Activated naive CD8-positive, alpha-beta T cell treated with anti-CD3 and anti-CD28 coated beads for 36 hours (primary cell): ENCODE measurements around the gene STIMATE. TPM values are rescaled to one million over a fixed set of nuclear protein-coding genes. Genes with fewer than 3 reads are reported as not detected.

Experiments used
- DNase-seq: peaks from one replicate; pipeline ENCODE4 v3.0.0; 2021
- H3K27ac Mint-ChIP-seq: one replicate; pipeline ENCODE4 v1.8.0; 2022; ENCODE audit warnings: mild to moderate bottlenecking, moderate library complexity, mixed read lengths
- H3K27me3 Mint-ChIP-seq: one replicate; pipeline ENCODE4 v1.8.0; 2022; ENCODE audit warnings: mild to moderate bottlenecking, mixed read lengths
- H3K36me3 Mint-ChIP-seq: one replicate; pipeline ENCODE4 v1.8.0; 2021; ENCODE audit warnings: mild to moderate bottlenecking, mixed read lengths
- H3K4me1 Mint-ChIP-seq: one replicate; pipeline ENCODE4 v1.8.0; 2021; ENCODE audit warnings: mixed read lengths
- H3K4me3 Mint-ChIP-seq: one replicate; pipeline ENCODE4 v1.8.0; 2022; ENCODE audit warnings: mild to moderate bottlenecking, moderate library complexity, mixed read lengths
- H3K9me3 Mint-ChIP-seq: one replicate; pipeline ENCODE4 v1.8.0; 2022; ENCODE audit warnings: mixed read lengths
- total RNA-seq, 2 experiments: library from RNA; stranded (reverse); gene quantifications; one replicate each; pipeline ENCODE4 v1.2.3, GENCODE V29; 2021

STIMATE gene
- total RNA-seq, 2 experiments from 2014 or later: 23.6 to 30.0 TPM

- H3K4me1 Mint-ChIP-seq: no peaks in the 10 kb centered on the region
- no peak overlapping the region for H3K4me3 Mint-ChIP-seq
- H3K27ac Mint-ChIP-seq: no peak overlapping the region
- H3K36me3 Mint-ChIP-seq: peaks cover 24% of the 10 kb centered on the region
- DNase-seq: no peak
- H3K27me3 Mint-ChIP-seq: no peaks in the 10 kb centered on the region
- H3K9me3 Mint-ChIP-seq: peaks cover 10% of the 10 kb centered on the region
Observed at GRCh38 chr3:52860424-52860768, 37.0 kb downstream of the STIMATE start.

DNA sequence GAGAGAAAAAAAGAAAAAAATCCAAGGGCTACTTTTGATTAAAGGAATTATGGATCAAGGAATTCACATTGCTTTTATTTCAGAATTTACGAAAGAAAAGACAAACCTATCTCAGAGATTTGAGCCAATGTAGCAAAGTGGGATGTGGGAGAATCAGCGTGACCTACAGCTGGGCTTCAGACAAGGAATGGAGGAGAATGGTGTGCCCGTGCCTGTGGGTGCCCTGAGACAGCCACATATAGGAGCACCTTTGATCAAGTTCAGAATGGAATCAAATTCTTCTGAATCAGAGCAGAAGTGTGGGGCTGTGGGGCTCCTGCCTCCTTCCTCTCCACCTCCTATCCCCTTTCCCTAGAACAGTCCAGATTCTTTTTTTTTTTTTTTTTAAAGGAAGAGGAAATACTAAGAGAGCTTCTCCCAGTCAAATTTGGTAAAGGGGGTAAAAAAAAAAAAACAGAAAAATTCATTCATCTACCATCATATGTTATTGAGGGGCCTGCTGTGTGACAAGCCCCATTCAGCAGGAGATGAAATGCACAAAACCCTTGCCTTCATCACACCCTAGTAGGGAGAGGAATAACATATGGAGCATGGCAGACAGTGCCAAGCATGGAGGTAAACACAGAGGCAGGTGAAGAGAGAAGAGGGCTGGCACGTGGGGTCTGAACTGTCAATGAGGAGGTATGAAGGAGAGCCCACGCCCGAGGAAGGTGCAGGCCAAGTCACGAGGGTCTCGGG is 37.5 kb downstream of the STIMATE start:
- Mint-ChIP-seq H3K4me1 (no peaks in the 10 kb centered on the region), H3K4me3 (no peak overlapping the region), H3K27me3 (no peaks in the 10 kb centered on the region), H3K36me3 (peaks cover 19% of the 10 kb centered on the region), H3K9me3 (peaks cover 6% of the 10 kb centered on the region), H3K27ac (no peak overlapping the region)
- DNase-seq: no peak

- DNase-seq: no peak
- Mint-ChIP-seq H3K4me3 (no peak overlapping the region), H3K27me3 (no peaks in the 10 kb centered on the region), H3K27ac (no peak overlapping the region), H3K4me1 (no peaks in the 10 kb centered on the region), H3K9me3 (no peaks in the 10 kb centered on the region), H3K36me3 (peaks cover 4% of the 10 kb centered on the region)
Observed at GRCh38 chr3:52857864-52858263, 39.5 kb downstream of the STIMATE start.

DNA sequence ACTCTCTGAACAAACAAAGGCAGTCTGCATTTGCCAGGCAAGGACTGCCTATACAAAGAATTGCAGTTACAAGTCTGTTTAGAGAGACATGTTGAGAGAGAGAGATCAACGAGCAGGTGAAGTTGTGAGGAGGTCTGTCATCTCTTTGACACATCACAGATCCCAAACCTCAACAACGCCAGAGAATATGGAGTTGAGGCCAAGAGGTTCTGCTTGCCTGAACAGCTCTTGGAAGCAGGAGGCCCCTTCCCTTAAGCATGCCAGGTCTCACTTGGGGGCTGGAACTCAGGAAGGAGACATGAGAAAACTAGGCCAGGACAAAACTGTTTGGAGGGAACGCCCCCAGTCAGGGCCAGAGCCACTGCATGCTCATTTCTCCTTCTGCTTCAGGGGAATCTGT is 40.2 kb downstream of the STIMATE start:
- no peaks in the 10 kb centered on the region for H3K27me3 Mint-ChIP-seq
- no peak overlapping the region for H3K27ac Mint-ChIP-seq
- H3K4me3 Mint-ChIP-seq: no peak overlapping the region
- H3K4me1 Mint-ChIP-seq: no peaks in the 10 kb centered on the region
- no peak for DNase-seq
- H3K9me3 Mint-ChIP-seq: no peaks in the 10 kb centered on the region
- H3K36me3 Mint-ChIP-seq: peaks cover 2% of the 10 kb centered on the region

DNA sequence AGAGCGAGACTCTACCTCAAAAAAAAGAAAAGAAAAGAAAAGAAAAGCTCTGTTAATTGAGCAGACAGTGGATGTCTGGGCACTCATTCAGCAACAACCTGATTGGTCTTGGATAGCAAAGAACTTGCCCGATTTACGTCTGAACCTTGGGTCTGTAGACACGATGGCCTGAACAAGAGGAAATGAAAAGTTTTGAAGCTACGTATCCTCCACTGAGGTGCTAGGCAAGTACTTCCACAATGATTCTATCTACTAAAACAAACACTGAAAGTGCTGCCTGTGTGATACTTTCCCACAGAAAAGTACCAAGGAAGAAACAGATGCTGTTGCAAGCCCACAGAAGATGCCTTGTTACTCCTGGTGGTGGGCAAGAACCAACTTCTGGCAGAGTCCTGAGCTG is 40.7 kb downstream of the STIMATE start:
- no peak for DNase-seq
- no peaks in the 10 kb centered on the region for H3K9me3 Mint-ChIP-seq
- H3K27me3 Mint-ChIP-seq: no peaks in the 10 kb centered on the region
- H3K36me3 Mint-ChIP-seq: peaks cover 4% of the 10 kb centered on the region
- no peaks in the 10 kb centered on the region for H3K4me1 Mint-ChIP-seq
- no peak overlapping the region for H3K27ac Mint-ChIP-seq
- H3K4me3 Mint-ChIP-seq: no peak overlapping the region

GRCh38 chr3:52854013-52854412 is 43.3 kb downstream of the STIMATE start:
- no peaks in the 10 kb centered on the region for H3K9me3 Mint-ChIP-seq
- no peaks in the 10 kb centered on the region for H3K27me3 Mint-ChIP-seq
- H3K36me3 Mint-ChIP-seq: peaks cover 5% of the 10 kb centered on the region
- H3K4me3 Mint-ChIP-seq: no peak overlapping the region
- DNase-seq: no peak
- H3K27ac Mint-ChIP-seq: no peak overlapping the region
- H3K4me1 Mint-ChIP-seq: no peaks in the 10 kb centered on the region

DNA sequence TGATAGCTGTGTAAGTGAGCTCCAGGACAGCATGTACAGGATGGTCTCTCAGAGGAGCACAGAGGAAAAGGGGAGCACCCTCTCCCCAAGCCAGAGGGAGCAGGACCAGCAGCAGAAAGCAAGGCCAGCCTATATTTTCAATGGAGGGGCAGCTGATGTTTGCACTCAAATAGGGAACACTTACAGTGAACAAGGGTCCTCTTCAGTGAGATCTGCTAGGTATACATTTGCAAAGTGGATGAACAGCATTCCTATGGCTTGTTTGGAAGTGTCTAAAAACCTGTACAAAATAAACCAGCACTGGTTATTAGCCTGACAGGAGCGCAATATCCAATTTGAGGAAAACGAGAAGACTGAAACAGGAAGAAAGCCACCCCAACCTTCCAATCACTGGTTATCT is 44.9 kb downstream of the STIMATE start:
- DNase-seq: no peak
- Mint-ChIP-seq H3K4me1 (no peaks in the 10 kb centered on the region), H3K4me3 (no peak overlapping the region), H3K27ac (no peak overlapping the region), H3K36me3 (peaks cover 3% of the 10 kb centered on the region), H3K27me3 (no peaks in the 10 kb centered on the region), H3K9me3 (no peaks in the 10 kb centered on the region)

DNA sequence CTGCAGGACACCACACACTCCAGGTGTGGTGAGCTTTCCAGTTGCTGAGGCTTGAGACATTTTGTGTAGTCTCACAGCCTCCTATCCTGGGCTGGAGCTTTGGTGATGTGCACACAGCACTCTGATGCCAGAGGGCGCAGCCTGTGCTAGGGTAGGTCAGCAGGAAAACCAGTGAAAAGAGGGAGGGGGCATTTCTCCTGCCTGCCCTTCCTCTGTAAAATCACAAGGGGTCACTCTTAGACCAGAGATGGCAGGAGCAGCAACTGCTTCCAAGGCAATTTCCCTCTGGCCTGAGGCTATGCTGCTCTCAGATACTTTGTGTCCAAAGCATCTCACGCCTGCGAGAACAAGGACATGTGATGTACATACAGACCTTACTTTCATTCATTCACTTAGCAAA is 46.0 kb downstream of the STIMATE start:
- Mint-ChIP-seq H3K36me3 (peaks cover 3% of the 10 kb centered on the region), H3K27me3 (no peaks in the 10 kb centered on the region), H3K4me1 (no peaks in the 10 kb centered on the region), H3K27ac (no peak overlapping the region), H3K9me3 (no peaks in the 10 kb centered on the region), H3K4me3 (no peak overlapping the region)
- no peak for DNase-seq

GRCh38 chr3:52849656-52850055 is 47.7 kb downstream of the STIMATE start:
- no peak overlapping the region for H3K4me3 Mint-ChIP-seq
- no peak overlapping the region for H3K27ac Mint-ChIP-seq
- no peaks in the 10 kb centered on the region for H3K27me3 Mint-ChIP-seq
- H3K36me3 Mint-ChIP-seq: peaks cover 3% of the 10 kb centered on the region
- H3K4me1 Mint-ChIP-seq: no peaks in the 10 kb centered on the region
- DNase-seq: no peak
- no peaks in the 10 kb centered on the region for H3K9me3 Mint-ChIP-seq

GRCh38 chr3:52848617-52849016 is 48.7 kb downstream of the STIMATE start:
- Mint-ChIP-seq H3K36me3 (peaks cover 3% of the 10 kb centered on the region), H3K4me1 (no peaks in the 10 kb centered on the region), H3K4me3 (no peak overlapping the region), H3K27ac (no peak overlapping the region), H3K9me3 (no peaks in the 10 kb centered on the region), H3K27me3 (no peaks in the 10 kb centered on the region)
- no peak for DNase-seq

- no peaks in the 10 kb centered on the region for H3K27me3 Mint-ChIP-seq
- peaks cover 3% of the 10 kb centered on the region for H3K36me3 Mint-ChIP-seq
- no peak overlapping the region for H3K27ac Mint-ChIP-seq
- no peak overlapping the region for H3K4me3 Mint-ChIP-seq
- no peak for DNase-seq
- no peaks in the 10 kb centered on the region for H3K4me1 Mint-ChIP-seq
- no peaks in the 10 kb centered on the region for H3K9me3 Mint-ChIP-seq
Observed at GRCh38 chr3:52847726-52848125, 49.6 kb downstream of the STIMATE start.

DNA sequence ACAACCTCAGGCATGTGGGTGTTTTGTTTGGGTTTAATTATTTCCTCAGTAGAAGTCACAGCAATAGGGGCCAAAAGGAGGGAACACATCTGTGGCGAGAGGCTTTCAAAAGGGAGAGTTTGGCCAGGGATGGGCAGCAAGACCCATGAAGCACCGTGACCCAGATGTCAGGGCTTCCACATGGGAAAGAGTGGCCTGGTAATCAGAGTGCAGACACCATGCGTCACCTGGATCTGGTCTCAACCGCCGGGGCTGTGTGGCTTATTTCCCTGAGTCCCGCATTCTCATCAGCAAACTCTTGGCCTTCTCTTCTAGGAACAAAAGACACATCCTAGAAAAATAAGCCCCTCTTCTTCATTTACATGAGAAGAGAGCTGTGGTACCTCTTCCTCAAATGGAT is 50.1 kb downstream of the STIMATE start:
- Mint-ChIP-seq H3K36me3 (peaks cover 3% of the 10 kb centered on the region), H3K27me3 (no peaks in the 10 kb centered on the region), H3K9me3 (no peaks in the 10 kb centered on the region), H3K27ac (no peak overlapping the region), H3K4me1 (no peaks in the 10 kb centered on the region), H3K4me3 (no peak overlapping the region)
- no peak for DNase-seq

- no peak overlapping the region for H3K4me3 Mint-ChIP-seq
- no peak overlapping the region for H3K27ac Mint-ChIP-seq
Observed at GRCh38 chr3:52846432-52846965, 50.8 kb downstream of the STIMATE start.

DNA sequence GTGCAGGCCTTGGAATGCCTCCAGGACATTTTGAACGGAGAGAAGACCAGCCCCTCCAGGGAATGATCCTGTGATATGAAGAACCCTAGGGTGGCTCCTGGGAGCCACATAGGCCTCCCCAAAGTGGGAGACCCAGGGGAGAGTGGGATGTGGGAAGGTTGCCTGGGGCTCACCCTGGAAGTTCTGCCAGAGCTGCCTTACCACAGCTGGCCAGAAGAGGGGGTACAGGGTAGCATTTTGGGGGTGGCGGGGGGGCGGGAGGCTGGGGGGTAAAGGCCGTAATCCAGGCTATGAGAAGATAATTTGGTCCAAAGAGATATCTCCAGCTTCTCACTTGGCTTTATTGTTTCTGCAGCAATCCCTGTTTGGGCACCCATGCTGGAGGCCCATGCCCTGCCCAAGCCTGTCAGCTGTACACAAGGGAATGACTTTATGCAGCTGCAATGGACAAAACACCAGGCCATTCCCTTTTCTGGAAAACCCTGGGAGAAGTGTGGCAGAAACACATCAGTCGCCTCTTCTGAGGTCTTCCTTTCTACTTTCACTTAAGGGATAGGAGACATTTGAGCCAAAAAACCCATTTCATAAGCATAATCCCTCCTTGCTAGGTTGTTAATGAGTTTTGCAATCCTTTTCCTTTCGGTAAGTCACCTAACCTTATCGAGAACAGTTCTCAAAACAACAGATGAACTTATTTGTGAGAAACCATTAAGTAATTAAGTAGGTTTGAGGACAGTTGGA is 51.5 kb downstream of the STIMATE start:
- DNase-seq: peak; percentile 19
- Mint-ChIP-seq H3K36me3 (no peaks in the 10 kb centered on the region), H3K27ac (no peak overlapping the region), H3K27me3 (no peaks in the 10 kb centered on the region), H3K9me3 (no peaks in the 10 kb centered on the region), H3K4me3 (no peak overlapping the region), H3K4me1 (no peaks in the 10 kb centered on the region)

More at GRCh38 chr3:52846432-52846965, 50.8 kb downstream of the STIMATE start:
- Mint-ChIP-seq H3K36me3 (no peaks in the 10 kb centered on the region), H3K27me3 (no peaks in the 10 kb centered on the region), H3K4me1 (no peaks in the 10 kb centered on the region), H3K9me3 (no peaks in the 10 kb centered on the region)
- no peak for DNase-seq

- Mint-ChIP-seq H3K9me3 (no peaks in the 10 kb centered on the region), H3K27me3 (no peaks in the 10 kb centered on the region), H3K4me3 (no peak overlapping the region), H3K27ac (no peak overlapping the region), H3K4me1 (no peaks in the 10 kb centered on the region), H3K36me3 (no peaks in the 10 kb centered on the region)
- no peak for DNase-seq
Observed at GRCh38 chr3:52845157-52845556, 52.2 kb downstream of the STIMATE start.
